Parathyroid adenoma (tissue), 2 donors: ENCODE results near the gene FCN3.

Experiments
- H2AFZ ChIP-seq: fragments of 300-600 bp; sonication (generic); one replicate; pipeline ENCODE4 v1.7.0; 2017; ENCODE audit warnings: antibody characterized with exemption, mild to moderate bottlenecking
- H3K27ac ChIP-seq: fragments of 300-600 bp; sonication (generic); one replicate; pipeline ENCODE4 v1.7.0; 2017
- H3K27me3 ChIP-seq: fragments of 300-600 bp; sonication (generic); one replicate; pipeline ENCODE4 v1.7.0; 2017; ENCODE audit warnings: low read length; ENCODE audit not compliant: control insufficient read depth, insufficient read depth
- H3K36me3 ChIP-seq: fragments of 300-600 bp; sonication (generic); one replicate; pipeline ENCODE4 v1.7.0; 2017; ENCODE audit warnings: low read length; ENCODE audit not compliant: control insufficient read depth, insufficient read depth
- H3K4me1 ChIP-seq: fragments of 300-600 bp; sonication (generic); one replicate; pipeline ENCODE4 v1.7.0; 2017; ENCODE audit warnings: control low read depth
- H3K4me2 ChIP-seq: fragments of 300-600 bp; sonication (generic); one replicate; pipeline ENCODE4 v1.7.0; 2017; ENCODE audit warnings: low read length
- H3K4me3 ChIP-seq: fragments of 300-600 bp; sonication (generic); one replicate; pipeline ENCODE4 v1.7.0; 2017; ENCODE audit warnings: low read depth, low read length
- H3K79me2 ChIP-seq: fragments of 300-600 bp; sonication (generic); one replicate; pipeline ENCODE4 v1.7.0; 2017; ENCODE audit warnings: control low read depth
- H3K9ac ChIP-seq: fragments of 300-600 bp; sonication (generic); one replicate; pipeline ENCODE4 v1.7.0; 2017; ENCODE audit warnings: mild to moderate bottlenecking
- H3K9me3 ChIP-seq: fragments of 300-600 bp; sonication (generic); one replicate; pipeline ENCODE4 v1.7.0; 2017; ENCODE audit warnings: low read length; ENCODE audit not compliant: control insufficient read depth
- TF ChIP-seq, protein P1 (sequence below): fragments of 300-600 bp; sonication (generic); IDR thresholded peaks from one replicate; pipeline ENCODE4 v1.7.0; 2017; ENCODE audit warnings: antibody characterized with exemption, mild to moderate bottlenecking
- donor health status: primary hyperparathyroidism.

Gene FCN3

DNA sequence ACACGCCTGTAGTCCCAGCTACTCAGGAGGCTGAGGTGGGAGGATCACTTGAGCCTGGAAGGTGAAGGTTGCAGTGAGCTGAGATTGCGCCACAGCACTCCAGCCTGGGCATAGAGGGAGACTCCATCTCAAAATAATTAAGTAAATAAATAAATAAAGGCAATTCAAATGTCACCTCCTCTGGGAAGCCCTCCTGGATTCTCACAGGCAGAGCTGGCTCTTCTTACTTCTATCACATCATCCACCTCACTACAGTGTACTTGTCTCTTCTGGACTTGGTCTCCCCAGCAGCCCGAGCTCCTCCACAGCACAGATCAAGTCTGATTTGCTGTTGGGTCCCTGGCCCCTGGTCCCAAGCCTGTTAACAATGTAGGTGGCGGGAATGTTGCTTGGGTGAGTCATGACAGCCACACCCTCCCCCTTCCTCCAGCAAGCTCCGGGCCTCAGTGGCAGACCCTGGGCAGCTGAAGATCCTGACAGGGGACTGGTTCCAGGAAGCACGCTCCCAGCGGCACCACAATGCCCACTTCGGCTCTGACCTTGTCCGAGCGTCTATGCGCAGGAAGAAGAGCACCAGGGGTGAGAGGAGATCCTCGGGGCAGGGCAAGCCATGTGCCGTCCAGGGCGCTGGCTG is 27.5 kb downstream of the FCN3 start:
- Histone ChIP-seq H3K79me2 (no peaks in the 10 kb centered on the region), H3K36me3 (no peaks in the 10 kb centered on the region), H3K9me3 (no peaks in the 10 kb centered on the region), H3K4me3 (no peak overlapping the region), H3K27ac (no peak overlapping the region), H3K4me2 (no peak overlapping the region), H3K4me1 (no peaks in the 10 kb centered on the region), H2AFZ (no peak overlapping the region), H3K27me3 (no peaks in the 10 kb centered on the region), H3K9ac (no peak overlapping the region)
- TF ChIP-seq, protein P1, sequence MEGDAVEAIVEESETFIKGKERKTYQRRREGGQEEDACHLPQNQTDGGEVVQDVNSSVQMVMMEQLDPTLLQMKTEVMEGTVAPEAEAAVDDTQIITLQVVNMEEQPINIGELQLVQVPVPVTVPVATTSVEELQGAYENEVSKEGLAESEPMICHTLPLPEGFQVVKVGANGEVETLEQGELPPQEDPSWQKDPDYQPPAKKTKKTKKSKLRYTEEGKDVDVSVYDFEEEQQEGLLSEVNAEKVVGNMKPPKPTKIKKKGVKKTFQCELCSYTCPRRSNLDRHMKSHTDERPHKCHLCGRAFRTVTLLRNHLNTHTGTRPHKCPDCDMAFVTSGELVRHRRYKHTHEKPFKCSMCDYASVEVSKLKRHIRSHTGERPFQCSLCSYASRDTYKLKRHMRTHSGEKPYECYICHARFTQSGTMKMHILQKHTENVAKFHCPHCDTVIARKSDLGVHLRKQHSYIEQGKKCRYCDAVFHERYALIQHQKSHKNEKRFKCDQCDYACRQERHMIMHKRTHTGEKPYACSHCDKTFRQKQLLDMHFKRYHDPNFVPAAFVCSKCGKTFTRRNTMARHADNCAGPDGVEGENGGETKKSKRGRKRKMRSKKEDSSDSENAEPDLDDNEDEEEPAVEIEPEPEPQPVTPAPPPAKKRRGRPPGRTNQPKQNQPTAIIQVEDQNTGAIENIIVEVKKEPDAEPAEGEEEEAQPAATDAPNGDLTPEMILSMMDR = no peak

DNA sequence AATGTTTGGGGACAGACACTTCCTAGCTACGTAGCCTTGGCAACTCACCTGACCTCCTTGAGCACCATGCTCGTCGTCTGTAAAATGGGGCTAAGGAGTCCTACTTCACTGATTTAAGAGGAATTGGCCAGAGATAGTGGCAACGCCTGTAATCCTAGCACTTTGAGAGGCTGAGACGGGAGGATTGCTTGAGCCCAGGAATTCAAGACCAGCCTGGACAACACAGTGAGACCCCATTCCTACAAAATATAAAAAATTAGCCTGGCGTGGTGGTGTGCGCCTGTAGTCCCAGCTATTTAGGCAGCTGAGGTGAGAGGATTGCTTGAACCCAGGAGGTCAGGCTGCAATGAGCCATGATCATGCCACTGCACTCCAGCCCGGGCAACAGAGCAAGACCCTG is 28.3 kb downstream of the FCN3 start:
- H3K36me3 ChIP-seq = no peaks in the 10 kb centered on the region
- H3K4me3 ChIP-seq = no peak overlapping the region
- H3K27me3 ChIP-seq = no peaks in the 10 kb centered on the region
- H2AFZ ChIP-seq = no peak overlapping the region
- no peaks in the 10 kb centered on the region for H3K9me3 ChIP-seq
- H3K4me1 ChIP-seq = no peaks in the 10 kb centered on the region
- H3K4me2 ChIP-seq = no peak overlapping the region
- no peak overlapping the region for H3K9ac ChIP-seq
- TF ChIP-seq, protein P1 = no peak
- no peaks in the 10 kb centered on the region for H3K79me2 ChIP-seq
- no peak overlapping the region for H3K27ac ChIP-seq

DNA sequence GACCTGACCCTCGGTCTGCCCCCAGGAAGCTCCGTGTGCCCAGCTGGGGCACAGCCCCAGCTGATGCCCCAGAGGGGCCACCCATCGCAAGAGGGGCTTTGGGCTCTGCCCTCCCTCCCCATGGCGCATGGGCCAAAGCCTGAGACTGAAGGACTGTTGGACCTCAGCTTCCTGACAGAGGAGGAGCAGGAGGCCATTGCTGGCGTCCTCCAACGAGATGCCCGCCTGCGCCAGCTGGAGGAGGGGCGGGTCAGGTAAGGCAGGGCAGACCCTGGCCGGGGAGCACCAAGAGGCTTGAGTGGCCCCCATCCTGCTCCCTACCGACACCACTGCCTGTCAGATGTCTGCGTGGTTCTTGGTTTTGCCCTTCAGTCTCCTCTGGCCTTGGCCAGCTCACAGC is 29.4 kb downstream of the FCN3 start:
- Histone ChIP-seq H3K79me2 (no peaks in the 10 kb centered on the region), H3K9ac (no peak overlapping the region), H2AFZ (no peak overlapping the region), H3K27me3 (no peaks in the 10 kb centered on the region), H3K4me1 (no peaks in the 10 kb centered on the region), H3K27ac (no peak overlapping the region), H3K9me3 (no peaks in the 10 kb centered on the region), H3K36me3 (no peaks in the 10 kb centered on the region), H3K4me3 (no peak overlapping the region), H3K4me2 (no peak overlapping the region)
- TF ChIP-seq, protein P1 = no peak

DNA sequence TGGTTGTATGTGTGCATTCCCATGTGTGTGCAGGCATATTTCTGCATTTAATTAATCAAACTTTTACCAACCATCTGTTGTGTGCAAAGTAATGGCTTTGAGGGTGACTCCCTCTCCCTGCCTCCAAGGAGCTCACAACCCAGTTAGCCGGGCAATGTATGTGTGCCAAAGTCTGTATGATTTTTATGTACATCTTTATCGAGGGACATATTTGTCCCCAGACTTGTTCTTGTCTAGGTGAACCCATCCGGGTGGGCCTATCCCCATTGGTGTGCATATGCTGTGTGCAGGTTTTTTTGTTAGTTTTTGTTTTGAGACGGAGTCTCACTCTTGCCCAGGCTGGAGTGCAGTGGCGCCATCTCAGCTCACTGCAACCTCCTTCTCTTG is 31.0 kb downstream of the FCN3 start:
- Histone ChIP-seq H3K27ac (no peak overlapping the region), H3K9ac (no peak overlapping the region), H3K36me3 (no peaks in the 10 kb centered on the region), H3K9me3 (no peaks in the 10 kb centered on the region), H3K4me2 (peak overlapping the region; percentile 65), H3K4me3 (peak overlapping the region; percentile 60), H2AFZ (no peak overlapping the region), H3K4me1 (no peaks in the 10 kb centered on the region), H3K27me3 (no peaks in the 10 kb centered on the region), H3K79me2 (no peaks in the 10 kb centered on the region)
- TF ChIP-seq, protein P1 = no peak
